Measurements from ENCODE around the gene SUMF2.
"Not testable (repeated sequence)": the region's sequence is repeated elsewhere in the genome, so short reads cannot be mapped to it uniquely, and the experiment has no call there.

SUMF2 gene

DNA sequence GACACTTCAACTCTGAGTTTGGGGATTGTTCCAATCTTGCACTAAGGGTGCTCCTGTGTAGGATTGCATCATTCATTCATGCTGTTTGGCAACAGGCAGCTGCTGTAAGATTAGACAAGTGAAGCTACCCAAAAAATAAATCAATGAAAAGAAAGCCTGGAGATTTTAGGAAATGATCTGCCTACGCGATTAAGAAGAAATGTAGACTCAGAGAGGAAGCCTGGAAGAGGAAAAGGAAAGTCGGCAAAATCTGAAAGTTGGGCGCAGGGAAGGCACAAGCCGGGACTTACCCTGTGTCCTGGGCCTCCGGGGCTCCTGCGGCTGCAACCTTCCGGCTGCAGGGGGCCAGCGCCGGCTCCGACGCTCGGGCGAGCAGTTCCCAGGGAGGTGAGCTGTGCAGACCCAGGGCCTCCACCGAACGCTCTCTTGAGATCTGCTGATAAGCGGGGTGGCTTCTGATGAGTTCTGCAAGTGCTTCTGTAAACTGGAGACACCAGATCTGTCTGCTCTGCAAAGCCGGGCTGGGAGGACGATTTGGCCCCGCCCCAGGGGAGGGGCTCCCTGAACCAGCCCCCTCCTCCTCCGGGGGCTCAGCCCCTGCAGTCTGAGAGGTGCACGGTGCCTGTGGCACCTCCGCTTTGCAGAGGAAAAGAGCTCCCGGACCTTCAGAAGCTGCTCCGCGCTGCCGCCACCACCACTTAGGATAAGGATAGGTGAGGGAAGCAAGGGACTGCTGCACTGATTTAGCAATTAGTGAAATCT is 30.2 kb upstream of the SUMF2 start:
- no peak for FAIRE-seq
- TF ChIP-seq, protein P1, sequence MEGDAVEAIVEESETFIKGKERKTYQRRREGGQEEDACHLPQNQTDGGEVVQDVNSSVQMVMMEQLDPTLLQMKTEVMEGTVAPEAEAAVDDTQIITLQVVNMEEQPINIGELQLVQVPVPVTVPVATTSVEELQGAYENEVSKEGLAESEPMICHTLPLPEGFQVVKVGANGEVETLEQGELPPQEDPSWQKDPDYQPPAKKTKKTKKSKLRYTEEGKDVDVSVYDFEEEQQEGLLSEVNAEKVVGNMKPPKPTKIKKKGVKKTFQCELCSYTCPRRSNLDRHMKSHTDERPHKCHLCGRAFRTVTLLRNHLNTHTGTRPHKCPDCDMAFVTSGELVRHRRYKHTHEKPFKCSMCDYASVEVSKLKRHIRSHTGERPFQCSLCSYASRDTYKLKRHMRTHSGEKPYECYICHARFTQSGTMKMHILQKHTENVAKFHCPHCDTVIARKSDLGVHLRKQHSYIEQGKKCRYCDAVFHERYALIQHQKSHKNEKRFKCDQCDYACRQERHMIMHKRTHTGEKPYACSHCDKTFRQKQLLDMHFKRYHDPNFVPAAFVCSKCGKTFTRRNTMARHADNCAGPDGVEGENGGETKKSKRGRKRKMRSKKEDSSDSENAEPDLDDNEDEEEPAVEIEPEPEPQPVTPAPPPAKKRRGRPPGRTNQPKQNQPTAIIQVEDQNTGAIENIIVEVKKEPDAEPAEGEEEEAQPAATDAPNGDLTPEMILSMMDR (IDR thresholded peaks at IDR 0.05; ENCODE audit: insufficient read depth, missing control alignments), result no peak
- DNase-seq (ENCODE audit: insufficient read length, low spot score), result peak; percentile 87

DNA sequence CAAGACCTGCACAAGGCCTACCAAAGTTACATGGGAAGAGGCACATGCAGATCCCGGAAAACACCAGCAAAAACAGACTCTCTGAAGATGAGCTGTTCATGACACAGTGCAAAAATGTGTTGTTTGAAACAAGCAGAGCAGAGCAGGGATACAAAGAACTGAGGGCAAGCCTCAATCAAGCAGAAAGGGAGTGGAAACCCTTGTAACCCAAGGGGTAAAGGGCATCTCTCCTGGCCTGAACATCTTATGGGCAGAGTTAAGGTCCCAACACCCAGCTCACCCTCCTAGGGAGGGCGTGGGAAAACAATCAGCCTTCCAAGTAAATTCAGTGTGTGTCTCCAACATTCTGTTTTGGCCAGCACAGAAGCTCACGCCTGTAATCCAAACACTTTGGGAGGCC is 23.4 kb upstream of the SUMF2 start:
- FAIRE-seq (no peak), DNase-seq (ENCODE audit: insufficient read length, low spot score) (no peak)
- TF ChIP-seq, protein P1 (IDR thresholded peaks at IDR 0.05; ENCODE audit: insufficient read depth, missing control alignments), result no peak

DNA sequence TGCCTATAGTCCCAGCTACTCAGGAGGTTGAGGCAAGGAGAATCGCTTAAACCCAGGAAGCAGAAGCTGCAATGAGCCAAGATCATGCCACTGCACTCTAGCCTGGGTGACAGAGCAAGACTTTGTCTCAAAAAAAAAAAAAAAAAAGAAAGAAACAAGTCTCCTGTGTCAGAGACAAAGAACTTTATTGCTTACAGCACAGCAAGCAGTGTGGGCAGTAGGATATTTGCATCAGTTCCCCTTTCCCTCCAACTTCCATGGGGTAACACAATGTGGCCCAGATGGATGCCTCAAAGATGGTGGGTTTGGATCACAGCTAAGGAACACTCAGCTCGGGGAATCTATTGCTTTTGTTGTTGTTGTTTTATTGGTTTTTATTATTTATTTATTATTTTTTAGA is 18.3 kb upstream of the SUMF2 start:
- not testable (repeated sequence) for DNase-seq (ENCODE audit: insufficient read length, low spot score); FAIRE-seq

DNA sequence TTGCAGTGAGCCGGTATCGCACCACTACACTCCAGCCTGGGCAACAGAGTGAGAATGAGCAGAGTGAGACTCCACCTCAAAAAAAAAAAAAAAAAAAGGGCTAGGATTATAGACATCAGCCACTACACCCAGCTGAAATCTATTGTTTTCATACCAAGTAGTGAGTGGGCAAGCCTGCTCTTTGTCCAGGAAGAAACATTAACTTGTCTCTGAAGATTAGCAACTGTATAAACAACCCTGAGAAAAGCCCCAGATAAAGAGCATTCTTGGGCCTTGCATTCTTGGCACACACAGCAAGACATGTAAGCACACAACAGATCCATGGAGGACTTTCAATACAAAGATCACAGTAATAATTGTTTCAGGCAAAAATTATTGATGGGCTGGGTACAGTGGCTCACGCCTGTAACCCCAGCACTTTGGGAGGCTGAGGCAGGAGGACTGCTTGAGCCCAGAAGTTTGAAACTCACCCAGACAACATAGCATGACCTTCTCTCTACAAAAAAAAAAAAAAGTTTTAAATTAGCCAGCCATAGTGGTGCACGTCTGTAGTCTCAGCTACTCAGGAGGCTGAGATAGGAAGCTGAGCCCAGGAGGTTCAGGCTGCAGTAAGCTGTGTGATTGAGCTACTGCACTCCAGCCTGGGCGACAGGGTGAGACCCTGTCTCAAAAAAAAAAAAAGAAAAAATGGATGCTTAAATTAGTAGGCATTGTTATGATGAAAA is 17.2 kb upstream of the SUMF2 start:
- TF ChIP-seq, protein P1 (IDR thresholded peaks at IDR 0.05; ENCODE audit: insufficient read depth, missing control alignments), result no peak
- DNase-seq (ENCODE audit: insufficient read length, low spot score) (no peak), FAIRE-seq (no peak)

DNA sequence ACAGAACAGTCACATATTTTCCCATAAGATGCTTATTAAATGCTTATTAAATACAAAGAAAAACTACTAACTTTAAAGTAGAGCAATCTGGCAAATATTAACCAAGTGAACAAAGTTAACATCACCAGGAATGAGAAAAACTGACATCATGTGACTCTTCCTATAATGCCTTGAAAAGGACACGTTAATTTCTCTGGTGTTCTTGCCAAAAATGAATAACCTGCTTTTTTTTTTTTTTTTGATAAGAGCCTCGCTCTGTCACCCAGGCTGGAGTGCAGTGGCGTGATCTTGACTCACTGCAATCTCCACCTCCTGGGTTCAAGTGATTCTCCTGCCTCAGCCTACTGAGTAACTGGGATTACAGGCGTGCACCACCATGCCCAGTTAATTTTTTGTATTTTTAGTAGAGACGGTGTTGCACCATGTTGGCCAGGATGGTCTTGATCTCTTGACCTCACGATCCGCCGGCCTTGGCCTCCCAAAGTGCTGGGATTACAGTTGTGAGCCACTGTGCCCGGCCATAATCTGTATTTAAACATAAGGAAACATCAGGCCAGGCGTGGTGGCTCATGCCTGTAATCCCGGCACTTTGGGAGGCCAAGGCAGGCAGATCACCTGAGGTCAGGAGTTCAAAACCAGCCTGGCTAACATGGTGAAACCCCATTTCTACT is 16.5 kb upstream of the SUMF2 start:
- not testable (repeated sequence) for FAIRE-seq

DNA sequence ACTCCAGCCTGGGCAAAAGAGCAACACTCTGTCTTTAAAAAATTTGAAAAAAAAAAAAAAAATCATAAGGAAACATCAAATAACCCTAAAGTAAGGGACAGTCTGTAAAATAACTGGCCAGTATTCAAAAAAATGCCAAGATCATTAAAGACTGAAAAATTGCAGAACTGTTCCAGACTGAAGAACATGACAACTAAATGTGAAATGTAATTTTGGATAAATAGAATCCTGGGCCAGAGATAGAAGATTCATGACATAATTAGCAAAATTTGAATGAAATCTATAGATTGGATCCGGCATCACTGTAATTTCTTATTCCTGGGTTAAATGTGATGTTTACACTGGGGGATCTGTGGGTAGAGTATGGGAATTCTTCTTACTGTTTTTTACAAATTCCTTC is 15.8 kb upstream of the SUMF2 start:
- DNase-seq (ENCODE audit: insufficient read length, low spot score) (no peak), FAIRE-seq (no peak)
- TF ChIP-seq, protein P1 (IDR thresholded peaks at IDR 0.05; ENCODE audit: insufficient read depth, missing control alignments), result no peak

More for the DNA sequence above, 16.5 kb upstream of the SUMF2 start:
- DNase-seq (ENCODE audit: insufficient read length, low spot score), result not testable (repeated sequence)

DNA sequence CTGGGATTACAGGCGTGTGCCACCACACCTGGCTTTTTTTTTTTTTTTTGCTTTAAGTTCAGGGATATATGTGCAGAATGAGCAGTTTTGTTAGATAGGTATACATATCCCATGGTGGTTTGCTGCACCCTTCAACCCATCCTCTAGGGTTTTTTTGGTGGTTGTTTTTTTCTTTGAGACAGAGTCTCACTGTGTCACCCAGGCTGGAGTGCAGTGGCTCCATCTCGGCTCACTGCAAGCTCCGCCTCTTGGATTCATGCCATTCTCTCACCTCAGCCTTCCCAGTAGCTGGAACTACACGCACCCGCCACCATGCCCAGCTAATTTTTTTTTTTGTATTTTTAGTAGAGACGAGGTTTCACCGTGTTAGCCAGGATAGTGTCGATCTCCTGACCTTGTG is 15.3 kb upstream of the SUMF2 start:
- not testable (repeated sequence) for DNase-seq (ENCODE audit: insufficient read length, low spot score); FAIRE-seq

DNA sequence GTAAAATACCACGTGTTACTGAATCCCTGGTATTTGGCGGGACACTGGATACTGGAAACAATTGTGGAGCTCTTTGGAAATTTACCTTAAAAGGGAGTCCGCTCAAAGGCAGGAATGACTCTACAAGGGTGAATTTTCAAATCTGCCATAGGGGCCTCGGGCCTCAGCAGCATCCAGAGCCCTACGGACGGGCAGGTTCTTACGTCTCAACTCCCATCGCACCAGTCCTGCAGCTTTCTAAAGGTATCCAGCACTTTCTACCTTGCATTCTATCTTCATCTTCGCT is 13.1 kb upstream of the SUMF2 start:
- TF ChIP-seq, protein P1 (IDR thresholded peaks at IDR 0.05; ENCODE audit: insufficient read depth, missing control alignments), result no peak
- FAIRE-seq (no peak), DNase-seq (ENCODE audit: insufficient read length, low spot score) (no peak)
